Ureter (tissue), 1 donor: Measurements from ENCODE around the gene TNFRSF19. TPM values are rescaled to one million over a fixed set of nuclear protein-coding genes. Genes with fewer than 3 reads are reported as not detected.
"Not testable (repeated sequence)": the region's sequence is repeated elsewhere in the genome, so short reads cannot be mapped to it uniquely, and the experiment has no call there.

ENCODE experiments used
- DNase-seq: peaks from one replicate; pipeline ENCODE4 v3.0.0-alpha.2; 2020; ENCODE audit warnings: low spot score
- total RNA-seq: library from RNA; stranded (reverse); gene quantifications from one replicate; pipeline ENCODE4 v1.2.4, GENCODE V29; 2023
- donor health status: DM: yes; HTN: yes; CAD: no.

Gene TNFRSF19
- 4.0 TPM for total RNA-seq

- DNase-seq: no peak
Observed at GRCh38 chr13:23570099-23570920, at the start of gene TNFRSF19. TNFRSF19 (plus strand) TSS chr13:23570412; CDS start chr13:23590184, 19,772 bp downstream.

GRCh38 chr13:23529926-23530325 is 40.3 kb upstream of the TNFRSF19 start:
- DNase-seq: not testable (repeated sequence)

- no peak for DNase-seq
Observed at GRCh38 chr13:23531446-23531845, 38.8 kb upstream of the TNFRSF19 start.

GRCh38 chr13:23534090-23534489 is 36.1 kb upstream of the TNFRSF19 start:
- no peak for DNase-seq

- no peak for DNase-seq
Observed at GRCh38 chr13:23541221-23541824, 28.9 kb upstream of the TNFRSF19 start.

GRCh38 chr13:23544668-23545067 is 25.5 kb upstream of the TNFRSF19 start:
- no peak for DNase-seq

GRCh38 chr13:23547000-23547590 is 23.1 kb upstream of the TNFRSF19 start:
- peak; percentile 44 for DNase-seq

GRCh38 chr13:23549724-23550123 is 20.5 kb upstream of the TNFRSF19 start:
- DNase-seq: no peak

GRCh38 chr13:23550163-23550562 is 20.0 kb upstream of the TNFRSF19 start:
- DNase-seq: no peak

- DNase-seq: no peak
Observed at GRCh38 chr13:23551213-23552008, 18.8 kb upstream of the TNFRSF19 start.

GRCh38 chr13:23552171-23552570 is 18.0 kb upstream of the TNFRSF19 start:
- DNase-seq: no peak

GRCh38 chr13:23552661-23553060 is 17.6 kb upstream of the TNFRSF19 start:
- no peak for DNase-seq

- no peak for DNase-seq
Observed at GRCh38 chr13:23554000-23554399, 16.2 kb upstream of the TNFRSF19 start.

GRCh38 chr13:23557043-23557442 is 13.2 kb upstream of the TNFRSF19 start:
- no peak for DNase-seq

- no peak for DNase-seq
Observed at GRCh38 chr13:23557733-23558132, 12.5 kb upstream of the TNFRSF19 start.

GRCh38 chr13:23558675-23559536 is 11.3 kb upstream of the TNFRSF19 start:
- peak; percentile 54 for DNase-seq

- no peak for DNase-seq
Observed at GRCh38 chr13:23560571-23561089, 9.6 kb upstream of the TNFRSF19 start.

- no peak for DNase-seq
Observed at GRCh38 chr13:23561261-23561660, 9.0 kb upstream of the TNFRSF19 start.

GRCh38 chr13:23563085-23563845 is 6.9 kb upstream of the TNFRSF19 start:
- DNase-seq: no peak

GRCh38 chr13:23567906-23568460 is 2.2 kb upstream of the TNFRSF19 start:
- no peak for DNase-seq
